Astrocyte (in vitro differentiated cells and primary cell): Measurements from ENCODE around the gene PRKAG2. TPM values are rescaled to one million over a fixed set of nuclear protein-coding genes. Genes with fewer than 3 reads are reported as not detected.

ENCODE experiments used
- DNase-seq: peaks from one replicate; pipeline ENCODE4 v3.0.0-alpha.2; 2010; ENCODE audit warnings: low read depth
- FAIRE-seq: peaks from 2 replicates; lab custom pipeline; 2011; peaks lifted over from hg19 to GRCh38; lab: Jason Lieb, UNC
- H2AFZ ChIP-seq: 2 replicates; pipeline ENCODE4 v1.6.0; 2012; ENCODE audit warnings: low read depth, low read length, inconsistent platforms
- H3K27ac ChIP-seq: 2 replicates; pipeline ENCODE4 v1.5.1; 2011; ENCODE audit warnings: low read depth, low read length, inconsistent platforms
- H3K27me3 ChIP-seq: 2 replicates; pipeline ENCODE4 v1.6.0; 2011; ENCODE audit warnings: low read length, inconsistent platforms; ENCODE audit not compliant: insufficient read depth
- H3K36me3 ChIP-seq: 2 replicates; pipeline ENCODE4 v1.5.1; 2011; ENCODE audit warnings: low read length, inconsistent platforms; ENCODE audit not compliant: insufficient read depth
- H3K4me1 ChIP-seq: 2 replicates; pipeline ENCODE4 v1.5.1; 2011; ENCODE audit warnings: low read length, inconsistent platforms; ENCODE audit not compliant: insufficient read depth
- H3K4me2 ChIP-seq: 2 replicates; pipeline ENCODE4 v1.6.0; 2012; ENCODE audit warnings: low read length, inconsistent platforms
- H3K4me3 ChIP-seq: 2 replicates; pipeline ENCODE4 v1.5.1; 2011; ENCODE audit warnings: low read depth, mild to moderate bottlenecking, low read length, inconsistent platforms; ENCODE audit not compliant: insufficient read depth
- H3K79me2 ChIP-seq: 2 replicates; pipeline ENCODE4 v1.6.0; 2012; ENCODE audit warnings: mild to moderate bottlenecking, low read length, inconsistent platforms; ENCODE audit not compliant: insufficient read depth
- H3K9ac ChIP-seq: 2 replicates; pipeline ENCODE4 v1.6.0; 2012; ENCODE audit warnings: mild to moderate bottlenecking, low read length, inconsistent platforms
- H3K9me3 ChIP-seq: 2 replicates; pipeline ENCODE4 v1.5.1; 2012; ENCODE audit warnings: low read depth, mild to moderate bottlenecking, low read length, inconsistent platforms; ENCODE audit not compliant: insufficient read depth
- H4K20me1 ChIP-seq: 2 replicates; pipeline ENCODE4 v1.6.0; 2012; ENCODE audit warnings: low read length, inconsistent platforms; ENCODE audit not compliant: insufficient read depth
- H3K27ac Mint-ChIP-seq: one replicate; pipeline ENCODE4 v1.8.0; 2021; ENCODE audit warnings: mild to moderate bottlenecking, mixed read lengths; ENCODE audit not compliant: unreplicated experiment
- H3K27me3 Mint-ChIP-seq: one replicate; pipeline ENCODE4 v1.8.0; 2021; ENCODE audit warnings: low read depth, mixed read lengths; ENCODE audit not compliant: unreplicated experiment
- H3K36me3 Mint-ChIP-seq: one replicate; pipeline ENCODE4 v1.8.0; 2021; ENCODE audit warnings: low read depth, mixed read lengths; ENCODE audit not compliant: unreplicated experiment
- H3K4me1 Mint-ChIP-seq: one replicate; pipeline ENCODE4 v1.8.0; 2021; ENCODE audit warnings: low read depth, mixed read lengths; ENCODE audit not compliant: unreplicated experiment
- H3K4me3 Mint-ChIP-seq: one replicate; pipeline ENCODE4 v1.8.0; 2021; ENCODE audit warnings: mild to moderate bottlenecking, moderate library complexity, mixed read lengths; ENCODE audit not compliant: unreplicated experiment
- H3K9me3 Mint-ChIP-seq: one replicate; pipeline ENCODE4 v1.8.0; 2021; ENCODE audit warnings: mild to moderate bottlenecking, mixed read lengths; ENCODE audit not compliant: unreplicated experiment
- CTCF ChIP-seq: IDR thresholded peaks from 2 replicates; pipeline ENCODE4 v1.5.1; 2011; ENCODE audit warnings: low read depth, mild to moderate bottlenecking, inconsistent platforms, low read length, moderate library complexity; ENCODE audit not compliant: insufficient read depth
- EZH2 ChIP-seq: IDR thresholded peaks from 2 replicates; pipeline ENCODE4 v1.6.1; 2012; ENCODE audit warnings: mild to moderate bottlenecking, low read length, inconsistent platforms; ENCODE audit not compliant: insufficient read depth
- total RNA-seq: library from RNA; stranded (reverse); gene quantifications from 2 replicates; pipeline ENCODE4 v1.2.1, GENCODE V29; 2021

Gene PRKAG2
- total RNA-seq, 1 donor from 2014 or later = 40.7 TPM

GRCh38 chr7:151763420-151763984 lies 113.4 kb downstream of the PRKAG2 start:
- H3K36me3 Mint-ChIP-seq = peaks cover 2% of the 10 kb centered on the region
- no peak overlapping the region for H3K9ac ChIP-seq
- H3K27ac ChIP-seq = no peak overlapping the region
- H3K9me3 Mint-ChIP-seq = peaks cover 11% of the 10 kb centered on the region
- H3K4me3 Mint-ChIP-seq = no peak overlapping the region
- H3K4me2 ChIP-seq = no peak overlapping the region
- H3K4me1 Mint-ChIP-seq = no peaks in the 10 kb centered on the region
- no peak for FAIRE-seq
- no peak overlapping the region for H2AFZ ChIP-seq
- H3K79me2 ChIP-seq = no peaks in the 10 kb centered on the region
- DNase-seq = no peak
- no peak overlapping the region for H3K4me3 ChIP-seq
- H3K27me3 ChIP-seq = peaks cover 22% of the 10 kb centered on the region
- H3K27ac Mint-ChIP-seq = no peak overlapping the region
- TF ChIP-seq EZH2 = no peak
- no peak for TF ChIP-seq CTCF
- H3K4me1 ChIP-seq = no peaks in the 10 kb centered on the region
- H3K27me3 Mint-ChIP-seq = peaks cover 44% of the 10 kb centered on the region
- no peaks in the 10 kb centered on the region for H4K20me1 ChIP-seq
- no peaks in the 10 kb centered on the region for H3K9me3 ChIP-seq
- no peaks in the 10 kb centered on the region for H3K36me3 ChIP-seq

GRCh38 chr7:151762583-151763245 lies 114.2 kb downstream of the PRKAG2 start:
- FAIRE-seq (no peak), DNase-seq (no peak)
- Histone ChIP-seq H3K4me2 (no peak overlapping the region), H3K27ac (no peak overlapping the region), H3K79me2 (no peaks in the 10 kb centered on the region), H3K36me3 (no peaks in the 10 kb centered on the region), H3K27me3 (peaks cover 22% of the 10 kb centered on the region), H3K9ac (no peak overlapping the region), H4K20me1 (no peaks in the 10 kb centered on the region), H3K4me3 (no peak overlapping the region), H3K9me3 (no peaks in the 10 kb centered on the region), H2AFZ (no peak overlapping the region), H3K4me1 (peaks cover 6% of the 10 kb centered on the region)
- peaks cover 47% of the 10 kb centered on the region for H3K27me3 Mint-ChIP-seq
- peaks cover 4% of the 10 kb centered on the region for H3K4me1 Mint-ChIP-seq
- H3K27ac Mint-ChIP-seq = no peak overlapping the region
- no peak overlapping the region for H3K4me3 Mint-ChIP-seq
- H3K36me3 Mint-ChIP-seq = peaks cover 2% of the 10 kb centered on the region
- TF ChIP-seq CTCF = no peak
- TF ChIP-seq EZH2 = no peak
- peaks cover 11% of the 10 kb centered on the region for H3K9me3 Mint-ChIP-seq

GRCh38 chr7:151761957-151762356 lies 115.0 kb downstream of the PRKAG2 start:
- H3K4me3 ChIP-seq = no peak overlapping the region
- peaks cover 11% of the 10 kb centered on the region for H3K9me3 Mint-ChIP-seq
- H3K79me2 ChIP-seq = no peaks in the 10 kb centered on the region
- H4K20me1 ChIP-seq = no peaks in the 10 kb centered on the region
- H3K9ac ChIP-seq = no peak overlapping the region
- no peak overlapping the region for H3K4me2 ChIP-seq
- H2AFZ ChIP-seq = no peak overlapping the region
- DNase-seq = no peak
- H3K36me3 Mint-ChIP-seq = peaks cover 2% of the 10 kb centered on the region
- H3K27ac ChIP-seq = no peak overlapping the region
- H3K27ac Mint-ChIP-seq = no peak overlapping the region
- no peaks in the 10 kb centered on the region for H3K36me3 ChIP-seq
- H3K4me1 ChIP-seq = peaks cover 13% of the 10 kb centered on the region
- no peaks in the 10 kb centered on the region for H3K9me3 ChIP-seq
- peak overlapping the region; percentile 18 for H3K4me3 Mint-ChIP-seq
- peaks cover 22% of the 10 kb centered on the region for H3K27me3 ChIP-seq
- H3K4me1 Mint-ChIP-seq = peaks cover 11% of the 10 kb centered on the region
- TF ChIP-seq EZH2 (no peak), CTCF (no peak)
- peaks cover 44% of the 10 kb centered on the region for H3K27me3 Mint-ChIP-seq
- no peak for FAIRE-seq
